Measurements from ENCODE around the gene TMEM243. TPM values are rescaled to one million over a fixed set of nuclear protein-coding genes. Genes with fewer than 3 reads are reported as not detected.

The TMEM243 gene
- total and polyA plus RNA-seq, 2 of the 13 experiments (the other 11 are each of a cell fraction or from before 2014, with no cell fraction given), result 25.1 to 31.2 TPM

- TF ChIP-seq, protein P1, sequence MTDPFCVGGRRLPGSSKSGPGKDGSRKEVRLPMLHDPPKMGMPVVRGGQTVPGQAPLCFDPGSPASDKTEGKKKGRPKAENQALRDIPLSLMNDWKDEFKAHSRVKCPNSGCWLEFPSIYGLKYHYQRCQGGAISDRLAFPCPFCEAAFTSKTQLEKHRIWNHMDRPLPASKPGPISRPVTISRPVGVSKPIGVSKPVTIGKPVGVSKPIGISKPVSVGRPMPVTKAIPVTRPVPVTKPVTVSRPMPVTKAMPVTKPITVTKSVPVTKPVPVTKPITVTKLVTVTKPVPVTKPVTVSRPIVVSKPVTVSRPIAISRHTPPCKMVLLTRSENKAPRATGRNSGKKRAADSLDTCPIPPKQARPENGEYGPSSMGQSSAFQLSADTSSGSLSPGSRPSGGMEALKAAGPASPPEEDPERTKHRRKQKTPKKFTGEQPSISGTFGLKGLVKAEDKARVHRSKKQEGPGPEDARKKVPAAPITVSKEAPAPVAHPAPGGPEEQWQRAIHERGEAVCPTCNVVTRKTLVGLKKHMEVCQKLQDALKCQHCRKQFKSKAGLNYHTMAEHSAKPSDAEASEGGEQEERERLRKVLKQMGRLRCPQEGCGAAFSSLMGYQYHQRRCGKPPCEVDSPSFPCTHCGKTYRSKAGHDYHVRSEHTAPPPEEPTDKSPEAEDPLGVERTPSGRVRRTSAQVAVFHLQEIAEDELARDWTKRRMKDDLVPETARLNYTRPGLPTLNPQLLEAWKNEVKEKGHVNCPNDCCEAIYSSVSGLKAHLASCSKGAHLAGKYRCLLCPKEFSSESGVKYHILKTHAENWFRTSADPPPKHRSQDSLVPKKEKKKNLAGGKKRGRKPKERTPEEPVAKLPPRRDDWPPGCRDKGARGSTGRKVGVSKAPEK (CRISPR knock-in tag; IDR thresholded peaks at IDR 0.05; ENCODE audit: borderline replicate concordance), result no peak
- TF ChIP-seq FOXM1 (CRISPR knock-in tag; IDR thresholded peaks at IDR 0.05) (no peak), HNRNPUL1 (IDR thresholded peaks at IDR 0.05; ENCODE audit: low read depth, low read length) (no peak), MAFG (CRISPR knock-in tag; IDR thresholded peaks at IDR 0.05) (no peak), ZNF609 (CRISPR knock-in tag; IDR thresholded peaks at IDR 0.05; ENCODE audit: borderline replicate concordance) (no peak), ZNF546 (CRISPR knock-in tag; conservative IDR thresholded peaks at IDR 0.05) (no peak), UBTF (CRISPR knock-in tag; IDR thresholded peaks at IDR 0.05) (no peak), ZNF605 (CRISPR knock-in tag; IDR thresholded peaks at IDR 0.05) (0 out of 2 replicates have a peak, but pooled peaks have one; percentile 18), ZNF501 (CRISPR knock-in tag; IDR thresholded peaks at IDR 0.05) (no peak), ZNF3 (CRISPR knock-in tag; IDR thresholded peaks at IDR 0.05) (no peak), ZNF766 (CRISPR knock-in tag; IDR thresholded peaks at IDR 0.05; ENCODE audit: borderline replicate concordance) (no peak), MAF1 (CRISPR knock-in tag; IDR thresholded peaks at IDR 0.05; ENCODE audit: borderline replicate concordance) (no peak), THAP11 (CRISPR knock-in tag; IDR thresholded peaks at IDR 0.05) (no peak), SRSF1 (optimal IDR thresholded peaks at IDR 0.05; ENCODE audit: low read depth, low read length) (no peak), ZFP36L1 (CRISPR knock-in tag; IDR thresholded peaks at IDR 0.05) (no peak), KLF6 (CRISPR knock-in tag; IDR thresholded peaks at IDR 0.05) (no peak), MED8 (CRISPR knock-in tag; IDR thresholded peaks at IDR 0.05; ENCODE audit: insufficient replicate concordance) (no peak), ZC3H4 (CRISPR knock-in tag; IDR thresholded peaks at IDR 0.05; ENCODE audit: borderline replicate concordance) (no peak)
- TF ChIP-seq, protein P2, sequence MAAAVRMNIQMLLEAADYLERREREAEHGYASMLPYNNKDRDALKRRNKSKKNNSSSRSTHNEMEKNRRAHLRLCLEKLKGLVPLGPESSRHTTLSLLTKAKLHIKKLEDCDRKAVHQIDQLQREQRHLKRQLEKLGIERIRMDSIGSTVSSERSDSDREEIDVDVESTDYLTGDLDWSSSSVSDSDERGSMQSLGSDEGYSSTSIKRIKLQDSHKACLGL (CRISPR knock-in tag; IDR thresholded peaks at IDR 0.05), result no peak
Measured at GRCh38 chr7:87218796-87219544, 562 bp downstream of the TMEM243 start (continued).
